Gastroesophageal sphincter (tissue), 4 donors: ENCODE measurements around the gene LRP6. TPM values are rescaled to one million over a fixed set of nuclear protein-coding genes. Genes with fewer than 3 reads are reported as not detected.
"Not testable (repeated sequence)": the region's sequence is repeated elsewhere in the genome, so short reads cannot be mapped to it uniquely, and the experiment has no call there.

ENCODE experiments used
- ATAC-seq: fragments of 150-250 bp; one replicate; pipeline ENCODE4 v1.9.1; 2016; ENCODE audit warnings: mild to moderate bottlenecking, moderate library complexity
- H3K27ac ChIP-seq, 4 donors: fragments of 200-600 bp; sonication (generic) in 3 of 4; 1 replicate in 3 of 4; 2 replicates in 1 of 4; pipeline ENCODE4 v1.5.1; 2016 to 2019
- H3K27me3 ChIP-seq: fragments of 200-600 bp; sonication (generic); one replicate; pipeline ENCODE4 v1.5.1; 2019
- H3K36me3 ChIP-seq, 2 donors: fragments of 200-600 bp; sonication (generic); one replicate each; pipeline ENCODE4 v1.5.1; 2019; ENCODE audit warnings: control low read depth in 1 of 2
- H3K4me1 ChIP-seq, 3 donors: fragments of 200-600 bp; sonication (generic); 1 replicate in 2 of 3; 2 replicates in 1 of 3; pipeline ENCODE4 v1.5.1; 2016 to 2019; ENCODE audit warnings: control low read depth in 2 of 3
- H3K4me3 ChIP-seq, 2 donors: fragments of 200-600 bp; sonication (generic); one replicate each; pipeline ENCODE4 v1.5.1; 2019; ENCODE audit warnings: mild to moderate bottlenecking in 1 of 2, moderate library complexity in 1 of 2
- H3K9me3 ChIP-seq, 3 donors: fragments of 200-600 bp; sonication (generic); one replicate each; pipeline ENCODE4 v1.5.1; 2017 to 2019; ENCODE audit warnings: control low read depth in 2 of 3
- CTCF ChIP-seq, 4 experiments: fragments of 200-600 bp in 2 of 4; fragments of 450-650 bp in 2 of 4; sonication (generic) in 1 of 4; IDR thresholded peaks; one replicate each; pipeline ENCODE4 v1.5.1; 2017 to 2019; ENCODE audit warnings: antibody characterized with exemption in 4 of 4, mild to moderate bottlenecking in 2 of 4, moderate library complexity in 2 of 4
- EP300 ChIP-seq: sonication (generic); formaldehyde crosslinking; IDR thresholded peaks from one replicate; pipeline ENCODE4 v1.6.1; 2017; ENCODE audit warnings: antibody characterized with exemption, mild to moderate bottlenecking
- POLR2A ChIP-seq, 2 donors: fragments of 450-650 bp; IDR thresholded peaks; one replicate each; pipeline ENCODE4 v1.6.1; 2017; ENCODE audit warnings: antibody characterized with exemption in 2 of 2, mild to moderate bottlenecking in 2 of 2, moderate library complexity in 1 of 2
- POLR2AphosphoS5 ChIP-seq: sonication (generic); formaldehyde crosslinking; IDR thresholded peaks from one replicate; pipeline ENCODE4 v1.6.1; 2017; ENCODE audit warnings: antibody characterized with exemption
- WGBS, 2 donors: methylation state at CpG; one replicate each; pipeline ENCODE4 v1.1.5; 2018; ENCODE audit warnings: low coverage in 1 of 2; 5-methylcytosine and 5-hydroxymethylcytosine counted together
- total RNA-seq, 4 donors: library from RNA; depleted of rRNA; stranded (reverse); fragments of >200 nt; gene quantifications; one replicate each; pipeline ENCODE4 v1.1.0, GENCODE V29; 2016

LRP6 gene
- total RNA-seq, 4 donors from 2014 or later, result 34.5 to 58.5 (median 42.6) TPM

- H3K4me3 ChIP-seq, result no peak overlapping the region
- H3K9me3 ChIP-seq, result no peaks in the 10 kb centered on the region
- TF ChIP-seq EP300 (no peak), POLR2AphosphoS5 (no peak), CTCF (IDR thresholded peaks at IDR 0.05) (no peak), POLR2A (IDR thresholded peaks at IDR 0.05) (no peak)
- H3K27ac ChIP-seq, result no peak overlapping the region
- WGBS, 2 donors, result 93 to 97% methylated on average over 6 of the region's 6 CpGs
- H3K4me1 ChIP-seq, result no peaks in the 10 kb centered on the region
- peaks cover 0 to 63% of the 10 kb centered on the region in 2 donors for H3K36me3 ChIP-seq
- no peaks in the 10 kb centered on the region for H3K27me3 ChIP-seq
- no peak for ATAC-seq
Observed at GRCh38 chr12:12147111-12147510, 119.7 kb downstream of the LRP6 start.

- H3K4me1 ChIP-seq, H3K27ac ChIP-seq, H3K27me3 ChIP-seq, H3K9me3 ChIP-seq, H3K4me3 ChIP-seq, ATAC-seq: not testable (repeated sequence)
- WGBS, 2 donors, result 0% methylated on average over 1 of the region's 1 CpG; no CpG with 5 or more reads in 1 of the 2 donors
- peaks cover 0 to 46% of the 10 kb centered on the region in 2 donors for H3K36me3 ChIP-seq
Observed at GRCh38 chr12:12144531-12144930, 122.3 kb downstream of the LRP6 start.

GRCh38 chr12:12141000-12141399 is 125.8 kb downstream of the LRP6 start:
- no peaks in the 10 kb centered on the region for H3K27me3 ChIP-seq
- no peak overlapping the region for H3K27ac ChIP-seq
- no peak for ATAC-seq
- TF ChIP-seq EP300 (no peak), POLR2A (IDR thresholded peaks at IDR 0.05) (no peak), CTCF (IDR thresholded peaks at IDR 0.05) (no peak), POLR2AphosphoS5 (no peak)
- no peak overlapping the region for H3K4me3 ChIP-seq
- peaks cover 0 to 29% of the 10 kb centered on the region in 2 donors for H3K36me3 ChIP-seq
- peaks cover 0 to 5% (median 0%) of the 10 kb centered on the region in 3 donors for H3K4me1 ChIP-seq
- H3K9me3 ChIP-seq, result no peaks in the 10 kb centered on the region

- H3K27me3 ChIP-seq, result no peaks in the 10 kb centered on the region
- H3K9me3 ChIP-seq, result no peaks in the 10 kb centered on the region
- no peak overlapping the region for H3K4me3 ChIP-seq
- no peak overlapping the region for H3K27ac ChIP-seq
- H3K4me1 ChIP-seq, result peaks cover 0 to 5% (median 0%) of the 10 kb centered on the region in 3 donors
- TF ChIP-seq POLR2A (IDR thresholded peaks at IDR 0.05), result no peak
- TF ChIP-seq POLR2AphosphoS5, result no peak
- no peak for TF ChIP-seq EP300
- no peak for TF ChIP-seq CTCF (IDR thresholded peaks at IDR 0.05)
- H3K36me3 ChIP-seq, result peaks cover 0 to 29% of the 10 kb centered on the region in 2 donors
- 80 to 84% methylated on average over 3 of the region's 3 CpGs for whole genome bisulfite sequencing, 2 donors
- no peak for ATAC-seq
Observed at GRCh38 chr12:12138203-12139154, 128.4 kb downstream of the LRP6 start.

- Histone ChIP-seq H3K27me3 (no peaks in the 10 kb centered on the region), H3K36me3 (peaks cover 0 to 50% of the 10 kb centered on the region in 2 donors), H3K4me1 (no peaks in the 10 kb centered on the region), H3K4me3 (no peak overlapping the region), H3K9me3 (no peaks in the 10 kb centered on the region), H3K27ac (no peak overlapping the region)
- no peak for TF ChIP-seq POLR2AphosphoS5
- no peak for TF ChIP-seq CTCF (IDR thresholded peaks at IDR 0.05)
- TF ChIP-seq EP300, result no peak
- TF ChIP-seq POLR2A (IDR thresholded peaks at IDR 0.05), result no peak
- WGBS, 2 donors, result 95 to 96% methylated on average over 5 of the region's 5 CpGs
- no peak for ATAC-seq
Observed at GRCh38 chr12:12133785-12134184, 133.1 kb downstream of the LRP6 start.
